Vagina (tissue), 2 donors: ENCODE measurements around the gene RDH12.

Experiments used
- CTCF ChIP-seq, 3 experiments: fragments of 450-650 bp in 2 of 3; fragments of 200-600 bp in 1 of 3; sonication (generic) in 1 of 3; IDR thresholded peaks; one replicate each; pipeline ENCODE4 v1.5.1; 2017 to 2019; ENCODE audit warnings: antibody characterized with exemption in 3 of 3, mild to moderate bottlenecking in 2 of 3, moderate library complexity in 2 of 3
- POLR2AphosphoS5 ChIP-seq, 2 donors: sonication (generic); formaldehyde crosslinking; IDR thresholded peaks; one replicate each; pipeline ENCODE4 v1.9.0; 2017; ENCODE audit warnings: antibody characterized with exemption in 2 of 2, mild to moderate bottlenecking in 2 of 2, low read depth in 1 of 2; ENCODE audit not compliant: insufficient read depth in 1 of 2

- TF ChIP-seq CTCF (IDR thresholded peaks at IDR 0.05) (no peak), POLR2AphosphoS5 (IDR thresholded peaks at IDR 0.05; ENCODE audit: insufficient read depth in 1 of 2, low read depth in 1 of 2) (no peak)
Measured at GRCh38 chr14:67729072-67729885, 27.6 kb downstream of the RDH12 start.
